Astrocyte of the cerebellum (primary cell): ENCODE measurements around the gene REG1B.

Experiments used
- DNase-seq: peaks from one replicate; pipeline ENCODE4 v3.0.0-alpha.2; 2011; ENCODE audit warnings: low read depth
- H3K4me3 ChIP-seq: 2 replicates; pipeline ENCODE4 v1.5.1; 2011; ENCODE audit warnings: mild to moderate bottlenecking, low read depth, low read length, moderate library complexity
- CTCF ChIP-seq: IDR thresholded peaks from 2 replicates; pipeline ENCODE4 v1.5.1; 2012; ENCODE audit warnings: low read length, low read depth, moderate library complexity, mild to moderate bottlenecking; ENCODE audit errors: missing control alignments
- in situ Hi-C: cut with HindIII; loops from 2 replicates; pipeline ENCODE4 v1.10.0; 2017; ENCODE audit warnings: low sequenced_read_pairs

REG1B gene

GRCh38 chr2:79105259-79105658 lies 17.5 kb upstream of the REG1B start:
- no peak overlapping the region for H3K4me3 ChIP-seq
- TF ChIP-seq CTCF, result no peak
- no peak for DNase-seq
- in situ Hi-C loops, result no loop called here

GRCh38 chr2:79103214-79103613 lies 15.4 kb upstream of the REG1B start:
- TF ChIP-seq CTCF, result no peak
- H3K4me3 ChIP-seq, result no peak overlapping the region
- no peak for DNase-seq
- in situ Hi-C loops, result no loop called here

- no peak for DNase-seq
- in situ Hi-C loops, result no loop called here
- H3K4me3 ChIP-seq, result no peak overlapping the region
- no peak for TF ChIP-seq CTCF
Measured at GRCh38 chr2:79101024-79101423, 13.2 kb upstream of the REG1B start.

GRCh38 chr2:79100285-79100684 lies 12.5 kb upstream of the REG1B start:
- in situ Hi-C loops, result no loop called here
- TF ChIP-seq CTCF, result no peak
- no peak for DNase-seq
- H3K4me3 ChIP-seq, result no peak overlapping the region

GRCh38 chr2:79099140-79099686 lies 11.4 kb upstream of the REG1B start:
- no peak overlapping the region for H3K4me3 ChIP-seq
- no peak for DNase-seq
- in situ Hi-C loops, result no loop called here
- no peak for TF ChIP-seq CTCF

- H3K4me3 ChIP-seq, result no peak overlapping the region
- TF ChIP-seq CTCF, result no peak
- in situ Hi-C loops, result no loop called here
- DNase-seq, result no peak
Measured at GRCh38 chr2:79097843-79098242, 10.1 kb upstream of the REG1B start.

- in situ Hi-C loops, result no loop called here
- TF ChIP-seq CTCF, result no peak
- no peak overlapping the region for H3K4me3 ChIP-seq
- no peak for DNase-seq
Measured at GRCh38 chr2:79090693-79091092, 2.9 kb upstream of the REG1B start.
